GM18502 (cell line): ENCODE measurements around the gene KRT75.
"Not testable (repeated sequence)": the region's sequence is repeated elsewhere in the genome, so short reads cannot be mapped to it uniquely, and the experiment has no call there.

Experiments used
- ATAC-seq: cut with Tn5 transposase; IDR thresholded peaks from one replicate; pipeline ENCODE4 v1.9.1; 2021; ENCODE audit warnings: mild to moderate bottlenecking; ENCODE audit not compliant: unreplicated experiment, poor library complexity

KRT75 gene

GRCh38 chr12:52434081-52434733 lies at the start of gene KRT75:
KRT75 (minus strand) TSS chr12:52434371; CDS start chr12:52434304, 67 bp downstream.
- no peak for ATAC-seq

GRCh38 chr12:52480073-52480472 lies 45.9 kb upstream of the KRT75 start:
- ATAC-seq = no peak

- ATAC-seq = no peak
Measured at GRCh38 chr12:52477651-52478050, 43.5 kb upstream of the KRT75 start.

GRCh38 chr12:52474212-52474611 lies 40.0 kb upstream of the KRT75 start:
- ATAC-seq = no peak

GRCh38 chr12:52473768-52474167 lies 39.6 kb upstream of the KRT75 start, which contains the start of gene KRT6C:
KRT6C (minus strand) TSS chr12:52473805; CDS start chr12:52473737, 68 bp downstream.
- no peak for ATAC-seq

- ATAC-seq = no peak
Measured at GRCh38 chr12:52469853-52470252, 35.7 kb upstream of the KRT75 start.

- no peak for ATAC-seq
Measured at GRCh38 chr12:52464897-52465296, 30.7 kb upstream of the KRT75 start.

- ATAC-seq = no peak
Measured at GRCh38 chr12:52461693-52462092, 27.5 kb upstream of the KRT75 start.

GRCh38 chr12:52458861-52459260 lies 24.7 kb upstream of the KRT75 start:
- ATAC-seq = no peak

- no peak for ATAC-seq
Measured at GRCh38 chr12:52455821-52456220, 21.6 kb upstream of the KRT75 start.

- ATAC-seq = no peak
Measured at GRCh38 chr12:52454411-52455201, 20.4 kb upstream of the KRT75 start.

- ATAC-seq = no peak
Measured at GRCh38 chr12:52452101-52452500, 17.9 kb upstream of the KRT75 start, which contains the start of gene KRT6B. KRT6B (minus strand) TSS chr12:52452146; CDS start chr12:52452078, 68 bp downstream.

GRCh38 chr12:52448228-52448627 lies 14.1 kb upstream of the KRT75 start:
- no peak for ATAC-seq

GRCh38 chr12:52447196-52447595 lies 13.0 kb upstream of the KRT75 start:
- not testable (repeated sequence) for ATAC-seq

- no peak for ATAC-seq
Measured at GRCh38 chr12:52446367-52447045, 12.3 kb upstream of the KRT75 start.

GRCh38 chr12:52445876-52446275 lies 11.7 kb upstream of the KRT75 start:
- ATAC-seq = no peak

GRCh38 chr12:52444647-52445595 lies 10.8 kb upstream of the KRT75 start:
- ATAC-seq = no peak

GRCh38 chr12:52443966-52444365 lies 9.8 kb upstream of the KRT75 start:
- no peak for ATAC-seq

GRCh38 chr12:52442600-52443061 lies 8.5 kb upstream of the KRT75 start:
- no peak for ATAC-seq
